ENCODE data around the gene ZNF606. TPM values are rescaled to one million over a fixed set of nuclear protein-coding genes. Genes with fewer than 3 reads are reported as not detected.

ZNF606 gene
- polyA plus RNA-seq, 2 of the 4 experiments (the other 2 are of a cell fraction), result 4.5 to 5.1 TPM

DNA sequence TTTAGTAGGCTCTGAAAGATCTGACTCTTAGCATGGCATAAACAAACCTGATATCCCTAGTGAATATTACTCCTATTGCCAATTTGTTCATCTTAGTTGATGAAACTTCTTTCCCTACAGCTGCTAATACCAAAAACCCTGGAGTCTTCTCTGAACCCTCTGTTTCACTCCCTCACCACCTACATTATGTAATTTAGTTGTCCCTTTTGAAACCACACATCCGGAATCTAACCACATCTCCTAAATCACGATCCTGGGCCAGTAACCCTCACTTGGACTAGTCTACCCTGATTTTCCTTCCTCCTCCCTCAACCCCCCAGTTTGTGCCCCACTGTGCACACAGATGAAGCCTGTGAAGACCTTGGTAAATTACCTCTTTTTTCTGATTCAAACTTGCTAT is 56.3 kb downstream of the ZNF606 start:
- Histone ChIP-seq H3K4me1 (no peaks in the 10 kb centered on the region), H3K4me3 (no peak overlapping the region; the same call in 2 of the 3 replicates), H3K4me2 (no peak overlapping the region), H3K27ac (no peak overlapping the region), H3K9me3 (peaks cover 99% of the 10 kb centered on the region)
- no peak for DNase-seq (ENCODE audit: low read depth in 1 of 2, low spot score in 1 of 2)
- CTCF ChIA-PET, result no interaction called here
- TF ChIP-seq, protein P1, sequence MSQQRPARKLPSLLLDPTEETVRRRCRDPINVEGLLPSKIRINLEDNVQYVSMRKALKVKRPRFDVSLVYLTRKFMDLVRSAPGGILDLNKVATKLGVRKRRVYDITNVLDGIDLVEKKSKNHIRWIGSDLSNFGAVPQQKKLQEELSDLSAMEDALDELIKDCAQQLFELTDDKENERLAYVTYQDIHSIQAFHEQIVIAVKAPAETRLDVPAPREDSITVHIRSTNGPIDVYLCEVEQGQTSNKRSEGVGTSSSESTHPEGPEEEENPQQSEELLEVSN (IDR thresholded peaks at IDR 0.05; ENCODE audit: borderline replicate concordance, low read depth), result no peak
- TF ChIP-seq EP300 (IDR thresholded peaks at IDR 0.05) (no peak), TP53 (CRISPR knock-in tag; IDR thresholded peaks at IDR 0.05) (no peak), SMC3 (IDR thresholded peaks at IDR 0.05) (no peak), KDM5A (IDR thresholded peaks at IDR 0.05) (no peak), EHMT2 (IDR thresholded peaks at IDR 0.05; ENCODE audit: low read depth) (no peak)
- WGBS (ENCODE audit: missing lambda C conversion rate), result 45% methylated on average over 2 of the region's 2 CpGs
- POLR2A ChIA-PET, result no interaction called here
- FAIRE-seq, result no peak
- ATAC-seq, result no peak

DNA sequence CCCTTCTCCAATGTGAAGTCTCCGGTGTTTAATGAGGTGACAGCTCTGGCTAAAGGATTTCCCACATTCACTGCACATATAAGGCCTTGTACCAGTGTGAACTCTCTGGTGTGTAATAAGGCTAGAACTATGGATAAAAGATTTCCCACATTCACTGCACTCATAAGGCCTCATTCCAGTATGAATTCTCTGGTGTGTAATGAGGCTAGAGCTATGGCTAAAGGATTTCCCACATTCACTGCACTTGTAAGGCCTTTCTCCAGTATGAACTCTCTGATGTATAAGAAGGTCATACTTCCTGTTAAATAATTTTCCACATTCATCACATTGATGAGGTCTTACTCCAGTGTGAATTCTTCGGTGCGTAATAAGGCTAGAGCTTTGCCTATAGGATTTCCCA is 61.0 kb downstream of the ZNF606 start:
- Histone ChIP-seq H3K4me3 (no peak overlapping the region), H3K27ac (no peak overlapping the region), H3K4me1 (no peaks in the 10 kb centered on the region), H3K4me2 (no peak overlapping the region), H3K9me3 (peaks cover 91% of the 10 kb centered on the region)
- no peak for FAIRE-seq
- TF ChIP-seq ZC3H11A (IDR thresholded peaks at IDR 0.05) (no peak), RCOR1 (IDR thresholded peaks at IDR 0.05; ENCODE audit: low read depth, low read length) (no peak), HDAC2 (IDR thresholded peaks at IDR 0.05) (no peak), NFE2L2 (conservative IDR thresholded peaks at IDR 0.05; ENCODE audit: low read length) (no peak), POLR2AphosphoS2 (conservative IDR thresholded peaks at IDR 0.05; ENCODE audit: low read length) (no peak), CHD2 (IDR thresholded peaks at IDR 0.05; ENCODE audit: low read length, partially characterized antibody) (no peak), EP300 (IDR thresholded peaks at IDR 0.05) (no peak), MAZ (IDR thresholded peaks at IDR 0.05; ENCODE audit: borderline replicate concordance, low read depth, low read length) (no peak)
- TF ChIP-seq, protein P2, sequence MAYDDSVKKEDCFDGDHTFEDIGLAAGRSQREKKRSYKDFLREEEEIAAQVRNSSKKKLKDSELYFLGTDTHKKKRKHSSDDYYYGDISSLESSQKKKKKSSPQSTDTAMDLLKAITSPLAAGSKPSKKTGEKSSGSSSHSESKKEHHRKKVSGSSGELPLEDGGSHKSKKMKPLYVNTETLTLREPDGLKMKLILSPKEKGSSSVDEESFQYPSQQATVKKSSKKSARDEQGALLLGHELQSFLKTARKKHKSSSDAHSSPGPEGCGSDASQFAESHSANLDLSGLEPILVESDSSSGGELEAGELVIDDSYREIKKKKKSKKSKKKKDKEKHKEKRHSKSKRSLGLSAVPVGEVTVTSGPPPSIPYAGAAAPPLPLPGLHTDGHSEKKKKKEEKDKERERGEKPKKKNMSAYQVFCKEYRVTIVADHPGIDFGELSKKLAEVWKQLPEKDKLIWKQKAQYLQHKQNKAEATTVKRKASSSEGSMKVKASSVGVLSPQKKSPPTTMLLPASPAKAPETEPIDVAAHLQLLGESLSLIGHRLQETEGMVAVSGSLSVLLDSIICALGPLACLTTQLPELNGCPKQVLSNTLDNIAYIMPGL (CRISPR knock-in tag; IDR thresholded peaks at IDR 0.05; ENCODE audit: borderline replicate concordance), result no peak
- ChIA-PET CTCF (no interaction called here), POLR2A (no interaction called here)
- no peak for ATAC-seq
- DNase-seq (ENCODE audit: low read depth in 1 of 2, low spot score in 1 of 2), result no peak
- WGBS (ENCODE audit: missing lambda C conversion rate), result 76% methylated on average over 3 of the region's 3 CpGs

DNA sequence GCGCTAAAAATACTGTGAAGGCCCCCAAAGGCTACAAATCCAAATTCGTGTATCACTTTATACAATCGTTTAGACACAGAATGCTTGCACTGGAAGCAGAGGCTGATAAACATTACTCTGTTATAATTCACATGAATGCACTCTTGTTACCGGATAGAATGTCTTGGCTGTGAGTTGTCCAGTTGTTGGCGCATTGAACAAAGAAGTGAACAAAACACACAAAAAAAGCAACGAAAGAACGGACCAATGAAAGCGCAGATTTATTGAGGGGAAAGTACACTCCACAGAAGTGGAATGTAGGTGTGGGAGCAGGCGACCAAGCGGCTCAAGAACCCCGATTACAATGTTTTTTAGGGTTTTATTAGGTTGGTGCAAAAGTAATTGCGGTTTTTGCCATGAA is 66.9 kb downstream of the ZNF606 start:
- 52% methylated on average over 12 of the region's 12 CpGs for WGBS (ENCODE audit: missing lambda C conversion rate)
- no peak for TF ChIP-seq EP300 (IDR thresholded peaks at IDR 0.05)
- no peak for TF ChIP-seq HDAC2 (IDR thresholded peaks at IDR 0.05)
- TF ChIP-seq JUN (IDR thresholded peaks at IDR 0.05), result no peak
- no peak for TF ChIP-seq HOXB13 (CRISPR knock-in tag; IDR thresholded peaks at IDR 0.05; ENCODE audit: low read depth)
- no peak for TF ChIP-seq RNF2 (IDR thresholded peaks at IDR 0.05; ENCODE audit: borderline replicate concordance, low read depth)
- no peak for TF ChIP-seq HEYL (CRISPR knock-in tag; IDR thresholded peaks at IDR 0.05)
- TF ChIP-seq CBX8 (IDR thresholded peaks at IDR 0.05), result no peak
- TF ChIP-seq TFCP2L1 (CRISPR knock-in tag; IDR thresholded peaks at IDR 0.05), result no peak
- no peak for TF ChIP-seq PBX3 (IDR thresholded peaks at IDR 0.05)
- no peak for TF ChIP-seq FOSL2 (IDR thresholded peaks at IDR 0.05)
- no peak for TF ChIP-seq FOSL2 (CRISPR knock-in tag; IDR thresholded peaks at IDR 0.05)
- no peak for TF ChIP-seq NR3C1 (IDR thresholded peaks at IDR 0.05)
- TF ChIP-seq, protein P3, sequence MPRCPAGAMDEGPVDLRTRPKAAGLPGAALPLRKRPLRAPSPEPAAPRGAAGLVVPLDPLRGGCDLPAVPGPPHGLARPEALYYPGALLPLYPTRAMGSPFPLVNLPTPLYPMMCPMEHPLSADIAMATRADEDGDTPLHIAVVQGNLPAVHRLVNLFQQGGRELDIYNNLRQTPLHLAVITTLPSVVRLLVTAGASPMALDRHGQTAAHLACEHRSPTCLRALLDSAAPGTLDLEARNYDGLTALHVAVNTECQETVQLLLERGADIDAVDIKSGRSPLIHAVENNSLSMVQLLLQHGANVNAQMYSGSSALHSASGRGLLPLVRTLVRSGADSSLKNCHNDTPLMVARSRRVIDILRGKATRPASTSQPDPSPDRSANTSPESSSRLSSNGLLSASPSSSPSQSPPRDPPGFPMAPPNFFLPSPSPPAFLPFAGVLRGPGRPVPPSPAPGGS (IDR thresholded peaks at IDR 0.05), result no peak

More for the DNA sequence above, 66.9 kb downstream of the ZNF606 start:
- DNase-seq (ENCODE audit: low read depth in 1 of 2, low spot score in 1 of 2), result no peak
- Histone ChIP-seq H3K27ac (no peak overlapping the region), H3K4me2 (no peak overlapping the region; the same call in 2 of the 3 replicates), H3K4me3 (no peak overlapping the region), H3K4me1 (no peaks in the 10 kb centered on the region), H3K9me3 (peaks cover 89% of the 10 kb centered on the region)
- CTCF ChIA-PET, result no interaction called here
- no peak for ATAC-seq
- POLR2A ChIA-PET, result interaction anchor here (0.6 kb wide), 2 partner anchors 19 to 41 kb away, joined by 3 to 4 read pairs; no protein-coding TSS in a partner anchor
- FAIRE-seq, result no peak

Data from A549 (cell line).